SK-N-SH (cell line): ENCODE measurements around the gene PLOD1. TPM values are rescaled to one million over a fixed set of nuclear protein-coding genes. Genes with fewer than 3 reads are reported as not detected.

Experiments used
- CTCF ChIA-PET: fragments of 300-600, 350-600 bp; formaldehyde crosslinking; extraction: SDS; loops from one replicate; lab custom pipeline; 2021; lab: Yijun Ruan, JAX
- POLR2A ChIA-PET: fragments of 350-600 bp; sonication (Branson Sonifier 250); formaldehyde crosslinking; extraction: SDS; loops from one replicate; lab custom pipeline; 2020; ENCODE audit warnings: antibody characterized with exemption, inconsistent platforms; lab: Yijun Ruan, JAX
- DNase-seq: peaks from one replicate; pipeline ENCODE4 v3.0.0; 2012
- H2AFZ ChIP-seq: fragments of 200-600 bp; sonication (generic); 2 replicates; pipeline ENCODE4 v1.8.1; 2016; ENCODE audit warnings: antibody characterized with exemption, mild to moderate bottlenecking, low read depth
- H3F3A ChIP-seq: fragments of 200-600 bp; sonication (generic); replicated peaks from 2 replicates; pipeline ENCODE3; 2016; ENCODE audit warnings: antibody characterized with exemption, mild to moderate bottlenecking; ENCODE audit not compliant: insufficient read depth
- H3K27ac ChIP-seq, 2 experiments: fragments of 200-500 bp in 1 of 2; fragments of 200-600 bp in 1 of 2; sonication (Bioruptor generic) in 1 of 2; sonication (generic), shearing (Covaris generic) in 1 of 2; 2 replicates each; pipeline versions ENCODE4 v1.5.1 to v1.6.1; 2014 to 2016; ENCODE audit warnings: low read depth in 2 of 2, inconsistent platforms in 1 of 2, low read length in 1 of 2, mild to moderate bottlenecking in 1 of 2, mixed read lengths in 1 of 2
- H3K27me3 ChIP-seq: fragments of 200-600 bp; sonication (generic), shearing (Covaris generic); 2 replicates; pipeline ENCODE4 v1.6.1; 2016; ENCODE audit warnings: mixed run types; ENCODE audit not compliant: insufficient read depth
- H3K36me3 ChIP-seq, 2 experiments: fragments of 200-500 bp in 1 of 2; fragments of 200-600 bp in 1 of 2; sonication (Bioruptor generic) in 1 of 2; sonication (generic) in 1 of 2; replicated peaks in 1 of 2; 2 replicates each; pipeline versions ENCODE3 to v1.5.1; 2014 to 2016; ENCODE audit warnings: low read length in 1 of 2, mild to moderate bottlenecking in 1 of 2; ENCODE audit not compliant: insufficient read depth in 2 of 2, control insufficient read depth in 1 of 2
- H3K4me1 ChIP-seq, 2 experiments: fragments of 200-500 bp in 1 of 2; fragments of 200-600 bp in 1 of 2; sonication (Bioruptor generic) in 1 of 2; sonication (generic), shearing (Covaris generic) in 1 of 2; 2 replicates each; pipeline versions ENCODE4 v1.5.1 to v1.6.1; 2014 to 2016; ENCODE audit warnings: low read depth in 1 of 2, low read length in 1 of 2, mixed run types in 1 of 2; ENCODE audit not compliant: insufficient read depth in 2 of 2, control insufficient read depth in 1 of 2
- H3K4me2 ChIP-seq: fragments of 200-600 bp; sonication (generic), shearing (Covaris generic); 2 replicates; pipeline ENCODE4 v1.6.1; 2017; ENCODE audit warnings: mixed run types
- H3K4me3 ChIP-seq, 2 experiments: fragments of 200-500 bp in 1 of 2; fragments of 200-600 bp in 1 of 2; sonication (Bioruptor generic) in 1 of 2; sonication (generic), shearing (Covaris generic) in 1 of 2; 2 replicates each; pipeline versions ENCODE4 v1.5.1 to v1.8.1; 2014 to 2016; ENCODE audit warnings: low read depth in 2 of 2, inconsistent platforms in 1 of 2, low read length in 1 of 2, mild to moderate bottlenecking in 1 of 2, mixed read lengths in 1 of 2, moderate library complexity in 1 of 2
- H3K79me2 ChIP-seq: fragments of 200-600 bp; sonication (generic); 2 replicates; pipeline ENCODE4 v1.8.1; 2017; ENCODE audit warnings: mild to moderate bottlenecking; ENCODE audit not compliant: insufficient read depth
- H3K9ac ChIP-seq: fragments of 200-600 bp; sonication (generic); 2 replicates; pipeline ENCODE4 v1.6.1; 2017; ENCODE audit warnings: mixed run types
- H3K9me2 ChIP-seq: fragments of 200-600 bp; sonication (generic); 2 replicates; pipeline ENCODE4 v1.6.1; 2017; ENCODE audit warnings: mixed run types
- H3K9me3 ChIP-seq: fragments of 200-600 bp; sonication (generic); 2 replicates; pipeline ENCODE4 v1.6.1; 2017; ENCODE audit warnings: mixed run types, mild to moderate bottlenecking, moderate library complexity
- H4K20me1 ChIP-seq: fragments of 200-600 bp; sonication (generic); 2 replicates; pipeline ENCODE4 v1.6.1; 2017; ENCODE audit warnings: mild to moderate bottlenecking, mixed run types; ENCODE audit not compliant: insufficient read depth
- CHD2 ChIP-seq: fragments of 150-350 bp; IDR thresholded peaks from 2 replicates; pipeline ENCODE4 v1.6.1; 2018; ENCODE audit warnings: low read length; ENCODE audit not compliant: partially characterized antibody
- CTCF ChIP-seq: fragments of 200-600 bp; sonication (generic); IDR thresholded peaks from 2 replicates; pipeline ENCODE4 v1.6.1; 2017; ENCODE audit warnings: antibody characterized with exemption, mild to moderate bottlenecking, moderate library complexity
- ELF1 ChIP-seq: IDR thresholded peaks from 2 replicates; pipeline ENCODE4 v1.4.0; 2012
- EP300 ChIP-seq, 2 experiments: IDR thresholded peaks; 2 replicates each; pipeline versions ENCODE4 v1.4.0 to v1.6.1; 2012; ENCODE audit warnings: borderline replicate concordance in 1 of 2, low read depth in 1 of 2, low read length in 1 of 2
- EZH2phosphoT487 ChIP-seq: fragments of 200-600 bp; sonication (generic); IDR thresholded peaks from 2 replicates; pipeline ENCODE4 v1.6.1; 2017; ENCODE audit warnings: low read depth, mixed run types, mild to moderate bottlenecking, antibody characterized with exemption, moderate library complexity, borderline replicate concordance
- FOXJ3 ChIP-seq: sonication (generic); formaldehyde crosslinking; IDR thresholded peaks from 2 replicates; pipeline ENCODE4 v1.5.1; 2020; ENCODE audit warnings: mild to moderate bottlenecking, missing genetic modification reagents
- FOXM1 ChIP-seq: IDR thresholded peaks from 2 replicates; pipeline ENCODE4 v1.4.0; 2012; ENCODE audit warnings: low read depth, mild to moderate bottlenecking
- GATA2 ChIP-seq: sonication (generic); formaldehyde crosslinking; IDR thresholded peaks from 2 replicates; pipeline ENCODE4 v1.5.0; 2020; ENCODE audit warnings: mild to moderate bottlenecking, missing genetic modification reagents
- JUND ChIP-seq: IDR thresholded peaks from 2 replicates; pipeline ENCODE4 v1.4.0; 2012
- MAX ChIP-seq: IDR thresholded peaks from 2 replicates; pipeline ENCODE4 v1.4.0; 2012; ENCODE audit warnings: low read depth
- MEF2A ChIP-seq: IDR thresholded peaks from 2 replicates; pipeline ENCODE4 v1.4.0; 2012; ENCODE audit warnings: low read depth, borderline replicate concordance
- NFIC ChIP-seq: IDR thresholded peaks from 2 replicates; pipeline ENCODE4 v1.4.0; 2012; ENCODE audit warnings: borderline replicate concordance
- NRF1 ChIP-seq: IDR thresholded peaks from 2 replicates; pipeline ENCODE4 v1.6.1; 2012; ENCODE audit warnings: low read depth, mild to moderate bottlenecking, low read length
- POLR2AphosphoS5 ChIP-seq: IDR thresholded peaks from 2 replicates; pipeline ENCODE4 v1.6.1; 2012; ENCODE audit warnings: low read depth, low read length
- RAD21 ChIP-seq: IDR thresholded peaks from 2 replicates; pipeline ENCODE4 v1.6.1; 2012; ENCODE audit warnings: mild to moderate bottlenecking, low read length
- RFX5 ChIP-seq: IDR thresholded peaks from 2 replicates; pipeline ENCODE4 v1.6.1; 2012; ENCODE audit warnings: mild to moderate bottlenecking, improper control_type of control experiment, low read length
- SMC3 ChIP-seq: IDR thresholded peaks from 2 replicates; pipeline ENCODE4 v1.6.1; 2012; ENCODE audit warnings: low read depth, low read length, improper control_type of control experiment
- TAF1 ChIP-seq: IDR thresholded peaks from 2 replicates; pipeline ENCODE4 v1.6.1; 2012; ENCODE audit warnings: low read depth, mild to moderate bottlenecking, low read length, moderate library complexity, borderline replicate concordance
- TEAD4 ChIP-seq: IDR thresholded peaks from 2 replicates; pipeline ENCODE4 v1.4.0; 2012; ENCODE audit warnings: mild to moderate bottlenecking, borderline replicate concordance; ENCODE audit not compliant: insufficient read depth
- YY1 ChIP-seq: IDR thresholded peaks from 2 replicates; pipeline ENCODE4 v1.4.0; 2012; ENCODE audit warnings: low read depth, mild to moderate bottlenecking
- WGBS: methylation state at CpG from one replicate; pipeline ENCODE4 v1.1.6; 2017; ENCODE audit warnings: low lambda C conversion rate; 5-methylcytosine and 5-hydroxymethylcytosine counted together
- polyA plus RNA-seq, 3 experiments: library from polyadenylated mRNA; depleted of rRNA; stranded (reverse); fragments of >200 nt; gene quantifications; 2 replicates each; pipeline ENCODE4 v1.2.3, GENCODE V29; 2012
- TF ChIP-seq, protein P1 (sequence below): IDR thresholded peaks from 2 replicates; pipeline ENCODE4 v1.4.0; 2012; ENCODE audit warnings: low read depth, borderline replicate concordance
- TF ChIP-seq, protein P2 (sequence below): IDR thresholded peaks from 2 replicates; pipeline ENCODE4 v1.6.1; 2012; ENCODE audit warnings: mild to moderate bottlenecking, low read depth, low read length, moderate library complexity
- TF ChIP-seq, protein P3 (sequence below): IDR thresholded peaks from 2 replicates; pipeline ENCODE4 v1.4.0; 2012; ENCODE audit warnings: low read depth, borderline replicate concordance

Gene PLOD1
- polyA plus RNA-seq, 1 of the 3 experiments (the other 2 are of a cell fraction) = 257 TPM

DNA sequence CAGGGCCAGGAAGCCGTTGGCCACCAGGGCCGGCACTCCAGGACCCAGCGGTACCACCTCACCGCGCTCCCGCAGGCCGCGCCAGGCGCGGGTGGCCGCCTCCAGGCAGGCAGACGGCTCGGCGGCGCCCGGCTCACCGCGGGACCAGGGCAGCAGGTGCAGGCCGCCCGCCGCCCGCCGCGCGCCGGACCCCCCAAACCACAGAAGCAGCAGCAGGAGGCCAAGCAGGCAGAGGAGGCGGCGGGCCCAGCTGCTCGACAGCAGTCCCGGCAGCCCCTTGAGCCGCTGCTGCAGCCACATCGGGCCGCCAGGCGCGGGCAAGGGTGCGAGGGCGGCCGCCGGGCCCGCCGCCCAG lies 8.6 kb upstream of the PLOD1 start (continued):
- TF ChIP-seq, protein P1, sequence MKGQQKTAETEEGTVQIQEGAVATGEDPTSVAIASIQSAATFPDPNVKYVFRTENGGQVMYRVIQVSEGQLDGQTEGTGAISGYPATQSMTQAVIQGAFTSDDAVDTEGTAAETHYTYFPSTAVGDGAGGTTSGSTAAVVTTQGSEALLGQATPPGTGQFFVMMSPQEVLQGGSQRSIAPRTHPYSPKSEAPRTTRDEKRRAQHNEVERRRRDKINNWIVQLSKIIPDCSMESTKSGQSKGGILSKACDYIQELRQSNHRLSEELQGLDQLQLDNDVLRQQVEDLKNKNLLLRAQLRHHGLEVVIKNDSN = no peak

GRCh38 chr1:11927866-11928592 lies 6.5 kb upstream of the PLOD1 start:
- ChIA-PET CTCF (interaction anchor here (1.3 to 1.7 kb wide), 2 partner anchors 20 to 90 kb away, joined by 3 to 5 read pairs; no protein-coding TSS in a partner anchor), POLR2A (interaction anchor here (4.6 kb wide), 1 partner anchor 19 kb away, joined by 60 read pairs; no protein-coding TSS in a partner anchor)
- peaks cover 21% of the 10 kb centered on the region for H4K20me1 ChIP-seq
- H3K79me2 ChIP-seq = peaks cover 23% of the 10 kb centered on the region
- peak overlapping the region; percentile 38; the same call in 1 of the 2 replicates for H3K4me2 ChIP-seq
- peaks cover 0 to 4% of the 10 kb centered on the region in 2 experiments for H3K36me3 ChIP-seq
- no peak overlapping the region for H3K9ac ChIP-seq
- DNase-seq = no peak
- H3K4me1 ChIP-seq = peaks cover 23 to 37% of the 10 kb centered on the region in 2 experiments; a peak in 3 of 4 replicates
- H3K27me3 ChIP-seq = no peaks in the 10 kb centered on the region
- peaks cover 23% of the 10 kb centered on the region for H3F3A ChIP-seq
- H3K9me3 ChIP-seq = no peaks in the 10 kb centered on the region
- no peaks in the 10 kb centered on the region for H3K9me2 ChIP-seq
- H2AFZ ChIP-seq = peak overlapping the region; percentile 40
- H3K4me3 ChIP-seq = no peak overlapping the region
- peak overlapping the region; percentile 18 to 78; a peak in 3 of 4 replicates for H3K27ac ChIP-seq
- WGBS = 14% methylated on average over 5 of the region's 5 CpGs
- no peak for TF ChIP-seq RFX5
- TF ChIP-seq, protein P2, sequence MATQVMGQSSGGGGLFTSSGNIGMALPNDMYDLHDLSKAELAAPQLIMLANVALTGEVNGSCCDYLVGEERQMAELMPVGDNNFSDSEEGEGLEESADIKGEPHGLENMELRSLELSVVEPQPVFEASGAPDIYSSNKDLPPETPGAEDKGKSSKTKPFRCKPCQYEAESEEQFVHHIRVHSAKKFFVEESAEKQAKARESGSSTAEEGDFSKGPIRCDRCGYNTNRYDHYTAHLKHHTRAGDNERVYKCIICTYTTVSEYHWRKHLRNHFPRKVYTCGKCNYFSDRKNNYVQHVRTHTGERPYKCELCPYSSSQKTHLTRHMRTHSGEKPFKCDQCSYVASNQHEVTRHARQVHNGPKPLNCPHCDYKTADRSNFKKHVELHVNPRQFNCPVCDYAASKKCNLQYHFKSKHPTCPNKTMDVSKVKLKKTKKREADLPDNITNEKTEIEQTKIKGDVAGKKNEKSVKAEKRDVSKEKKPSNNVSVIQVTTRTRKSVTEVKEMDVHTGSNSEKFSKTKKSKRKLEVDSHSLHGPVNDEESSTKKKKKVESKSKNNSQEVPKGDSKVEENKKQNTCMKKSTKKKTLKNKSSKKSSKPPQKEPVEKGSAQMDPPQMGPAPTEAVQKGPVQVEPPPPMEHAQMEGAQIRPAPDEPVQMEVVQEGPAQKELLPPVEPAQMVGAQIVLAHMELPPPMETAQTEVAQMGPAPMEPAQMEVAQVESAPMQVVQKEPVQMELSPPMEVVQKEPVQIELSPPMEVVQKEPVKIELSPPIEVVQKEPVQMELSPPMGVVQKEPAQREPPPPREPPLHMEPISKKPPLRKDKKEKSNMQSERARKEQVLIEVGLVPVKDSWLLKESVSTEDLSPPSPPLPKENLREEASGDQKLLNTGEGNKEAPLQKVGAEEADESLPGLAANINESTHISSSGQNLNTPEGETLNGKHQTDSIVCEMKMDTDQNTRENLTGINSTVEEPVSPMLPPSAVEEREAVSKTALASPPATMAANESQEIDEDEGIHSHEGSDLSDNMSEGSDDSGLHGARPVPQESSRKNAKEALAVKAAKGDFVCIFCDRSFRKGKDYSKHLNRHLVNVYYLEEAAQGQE = no peak
- TF ChIP-seq ELF1 = no peak
- TF ChIP-seq MEF2A = no peak
- no peak for TF ChIP-seq GATA2 (CRISPR knock-in tag)
- peak; percentile 49 for TF ChIP-seq FOXM1
- peak; percentile 61 for TF ChIP-seq JUND
- no peak for TF ChIP-seq FOXJ3 (CRISPR knock-in tag)
- no peak for TF ChIP-seq CTCF
- no peak for TF ChIP-seq POLR2AphosphoS5
- TF ChIP-seq EZH2phosphoT487 = no peak
- TF ChIP-seq TEAD4 = no peak
- TF ChIP-seq SMC3 = no peak
- no peak for TF ChIP-seq NRF1
- TF ChIP-seq, protein P3, sequence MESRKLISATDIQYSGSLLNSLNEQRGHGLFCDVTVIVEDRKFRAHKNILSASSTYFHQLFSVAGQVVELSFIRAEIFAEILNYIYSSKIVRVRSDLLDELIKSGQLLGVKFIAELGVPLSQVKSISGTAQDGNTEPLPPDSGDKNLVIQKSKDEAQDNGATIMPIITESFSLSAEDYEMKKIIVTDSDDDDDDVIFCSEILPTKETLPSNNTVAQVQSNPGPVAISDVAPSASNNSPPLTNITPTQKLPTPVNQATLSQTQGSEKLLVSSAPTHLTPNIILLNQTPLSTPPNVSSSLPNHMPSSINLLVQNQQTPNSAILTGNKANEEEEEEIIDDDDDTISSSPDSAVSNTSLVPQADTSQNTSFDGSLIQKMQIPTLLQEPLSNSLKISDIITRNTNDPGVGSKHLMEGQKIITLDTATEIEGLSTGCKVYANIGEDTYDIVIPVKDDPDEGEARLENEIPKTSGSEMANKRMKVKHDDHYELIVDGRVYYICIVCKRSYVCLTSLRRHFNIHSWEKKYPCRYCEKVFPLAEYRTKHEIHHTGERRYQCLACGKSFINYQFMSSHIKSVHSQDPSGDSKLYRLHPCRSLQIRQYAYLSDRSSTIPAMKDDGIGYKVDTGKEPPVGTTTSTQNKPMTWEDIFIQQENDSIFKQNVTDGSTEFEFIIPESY = no peak
- TF ChIP-seq NFIC = no peak
- no peak for TF ChIP-seq CHD2
- no peak for TF ChIP-seq TAF1
- no peak for TF ChIP-seq RAD21
- TF ChIP-seq YY1 = no peak
- peak; percentile 72 for TF ChIP-seq MAX
- TF ChIP-seq EP300 (IDR thresholded peaks at IDR 0.05; ENCODE audit: borderline replicate concordance in 1 of 2, low read depth in 1 of 2, low read length in 1 of 2) = peak; percentile 5 to 65; a peak in 1 of 4 replicates
